Endothelial cell of umbilical vein (primary cell): ENCODE measurements around the gene CHL1. TPM values are rescaled to one million over a fixed set of nuclear protein-coding genes. Genes with fewer than 3 reads are reported as not detected.

Experiments
- BruUV-seq: library from RNA; stranded (reverse); fragments of 400-500 nt; replicated peaks from 2 replicates; lab custom pipeline; 2021; lab: Mats Ljungman, UMichigan
- CTCF ChIA-PET: fragments of 300-600, 350-600 bp; sonication (Branson Sonifier 250); formaldehyde crosslinking; loops from one replicate; lab custom pipeline; 2021; ENCODE audit warnings: antibody characterized with exemption, inconsistent platforms; lab: Charles Lee
- POLR2A ChIA-PET: fragments of 300-600, 350-600 bp; sonication (Branson Sonifier 250); formaldehyde crosslinking; loops from one replicate; lab custom pipeline; 2021; ENCODE audit warnings: antibody characterized with exemption, inconsistent platforms; lab: Charles Lee
- DNase-seq: peaks from one replicate; pipeline ENCODE4 v3.0.0-alpha.2; 2011; ENCODE audit warnings: low read depth, low spot score
- FAIRE-seq: peaks from 2 replicates; lab custom pipeline; 2011; peaks lifted over from hg19 to GRCh38; lab: Jason Lieb, UNC
- H2AFZ ChIP-seq: 2 replicates; pipeline ENCODE4 v1.6.0; 2012; ENCODE audit warnings: low read depth, low read length, control low read depth, inconsistent platforms
- H3K27ac ChIP-seq: 2 replicates; pipeline ENCODE4 v1.5.1; 2011; ENCODE audit warnings: low read depth, mild to moderate bottlenecking, control low read depth, low read length, moderate library complexity; ENCODE audit not compliant: insufficient read depth
- H3K27me3 ChIP-seq, 2 experiments: 2 replicates each; pipeline versions ENCODE4 v1.6.0 to v1.6.1; 2011; ENCODE audit warnings: low read length in 2 of 2, mixed read lengths in 1 of 2; ENCODE audit not compliant: control insufficient read depth in 2 of 2, insufficient read depth in 2 of 2
- H3K36me3 ChIP-seq, 2 experiments: 2 replicates in 1 of 2; 3 replicates in 1 of 2; pipeline ENCODE4 v1.5.1; 2011; ENCODE audit warnings: low read length in 2 of 2, mild to moderate bottlenecking in 1 of 2, moderate library complexity in 1 of 2; ENCODE audit not compliant: control insufficient read depth in 2 of 2, insufficient read depth in 2 of 2; ENCODE audit errors: extremely low read depth in 1 of 2
- H3K4me1 ChIP-seq: 3 replicates; pipeline ENCODE4 v1.5.1; 2011; ENCODE audit warnings: mild to moderate bottlenecking, low read length; ENCODE audit not compliant: control insufficient read depth, insufficient read depth; ENCODE audit errors: extremely low read depth
- H3K4me2 ChIP-seq: 2 replicates; pipeline ENCODE4 v1.6.1; 2011; ENCODE audit warnings: low read length, control low read depth, mixed read lengths; ENCODE audit not compliant: insufficient read depth
- H3K4me3 ChIP-seq, 3 experiments: fragments of 200-600 bp in 1 of 3; sonication (generic), shearing (Covaris generic) in 1 of 3; replicated peaks in 1 of 3; 2 replicates each; pipeline ENCODE4 v1.5.1; 2011 to 2016; ENCODE audit warnings: control low read depth in 3 of 3, low read length in 3 of 3, mild to moderate bottlenecking in 2 of 3, inconsistent platforms in 1 of 3, low read depth in 1 of 3, moderate library complexity in 1 of 3; ENCODE audit not compliant: insufficient read depth in 1 of 3
- H3K79me2 ChIP-seq: 2 replicates; pipeline ENCODE4 v1.6.0; 2012; ENCODE audit warnings: low read length, inconsistent platforms; ENCODE audit not compliant: control insufficient read depth, insufficient read depth
- H3K9ac ChIP-seq: replicated peaks from 2 replicates; pipeline ENCODE3; 2011; ENCODE audit warnings: low read length, control low read depth; ENCODE audit not compliant: insufficient read depth; ENCODE audit errors: extremely low read depth
- H3K9me1 ChIP-seq: replicated peaks from 3 replicates; pipeline ENCODE4 v1.6.0; 2011; ENCODE audit warnings: mild to moderate bottlenecking, low read length; ENCODE audit not compliant: control insufficient read depth, insufficient read depth; ENCODE audit errors: extremely low read depth
- H3K9me3 ChIP-seq: replicated peaks from 2 replicates; pipeline ENCODE4 v1.5.1; 2012; ENCODE audit warnings: low read length, inconsistent platforms; ENCODE audit not compliant: control insufficient read depth, insufficient read depth
- H4K20me1 ChIP-seq: replicated peaks from 2 replicates; pipeline ENCODE3; 2011; ENCODE audit warnings: mild to moderate bottlenecking, low read length; ENCODE audit not compliant: control insufficient read depth, insufficient read depth; ENCODE audit errors: extremely low read depth
- FOS ChIP-seq: IDR thresholded peaks from 2 replicates; pipeline ENCODE4 v1.6.1; 2011; ENCODE audit warnings: mild to moderate bottlenecking, low read length, moderate library complexity, borderline replicate concordance; ENCODE audit not compliant: insufficient read depth
- GATA2 ChIP-seq: IDR thresholded peaks from 2 replicates; pipeline ENCODE4 v1.7.0; 2011; ENCODE audit warnings: low read depth, mild to moderate bottlenecking, moderate library complexity, mixed read lengths, low read length; ENCODE audit not compliant: insufficient read length, insufficient read depth
- JUN ChIP-seq: IDR thresholded peaks from 2 replicates; pipeline ENCODE4 v1.6.1; 2011; ENCODE audit warnings: borderline replicate concordance, low read depth; ENCODE audit not compliant: insufficient read length, insufficient read depth
- MAX ChIP-seq: IDR thresholded peaks from 2 replicates; pipeline ENCODE4 v1.6.1; 2011; ENCODE audit not compliant: insufficient read depth, insufficient read length
- MYC ChIP-seq: IDR thresholded peaks from one replicate; pipeline ENCODE4 v1.6.1; 2011; ENCODE audit warnings: mild to moderate bottlenecking, low read depth, low read length
- POLR2A ChIP-seq: IDR thresholded peaks from 2 replicates; pipeline ENCODE4 v1.6.1; 2012; ENCODE audit warnings: low read depth, mild to moderate bottlenecking, control low read depth, low read length
- POLR2AphosphoS5 ChIP-seq: IDR thresholded peaks from 2 replicates; pipeline ENCODE4 v1.6.1; 2012; ENCODE audit warnings: low read depth, mild to moderate bottlenecking, control low read depth, low read length, moderate library complexity; ENCODE audit not compliant: insufficient read depth
- dilution Hi-C: fragments of 300-500 bp; cut with MboI; formaldehyde crosslinking; loops from one replicate; pipeline ENCODE4 v1.15.0; 2019; ENCODE audit warnings: low sequenced_read_pairs; ENCODE audit not compliant: extremely low pct_ligation_motif_present
- intact Hi-C: fragments of 100-400 bp; cut with micrococcal nuclease; formaldehyde crosslinking; loops from one replicate; pipeline ENCODE4 v1.10.0; 2022
- polyA plus RNA-seq, 4 experiments: library from polyadenylated mRNA; depleted of rRNA in 3 of 4; stranded (reverse) in 3 of 4; unstranded in 1 of 4; fragments of >200 nt; gene quantifications; 2 replicates each; pipeline versions ENCODE4 v1.2.1 to v1.2.3, GENCODE V29; 2011 to 2012; ENCODE audit warnings: missing spikeins in 1 of 4
- total RNA-seq: library from RNA; stranded (reverse); gene quantifications from 2 replicates; pipeline ENCODE4 v1.2.3, GENCODE V29; 2021
- TF ChIP-seq, protein P1 (sequence below), 2 donors: IDR thresholded peaks; 1 replicate in 1 of 2; 2 replicates in 1 of 2; pipeline ENCODE4 v1.5.1; 2011; ENCODE audit warnings: low read length in 2 of 2, mild to moderate bottlenecking in 2 of 2, moderate library complexity in 2 of 2, control low read depth in 1 of 2, inconsistent platforms in 1 of 2, low read depth in 1 of 2; ENCODE audit not compliant: insufficient read depth in 1 of 2; ENCODE audit errors: extremely low read depth in 1 of 2

Gene CHL1
- total and polyA plus RNA-seq, 2 donors (not counting 3 experiments of a cell fraction or from before 2014, with no cell fraction given): not detected

- Histone ChIP-seq H3K9ac (no peak overlapping the region), H2AFZ (no peak overlapping the region)
These were observed 7.5 kb downstream of the CHL1 start for GRCh38 chr3:204102-204501.

GRCh38 chr3:207973-208372, 11.4 kb downstream of the CHL1 start:
- intact Hi-C loops: no loop called here
- FAIRE-seq (no peak), DNase-seq (no peak)
- Histone ChIP-seq H2AFZ (no peak overlapping the region), H3K9ac (no peak overlapping the region), H3K36me3 (no peaks in the 10 kb centered on the region), H4K20me1 (no peaks in the 10 kb centered on the region), H3K4me2 (no peak overlapping the region), H3K9me1 (no peaks in the 10 kb centered on the region), H3K4me1 (no peaks in the 10 kb centered on the region), H3K79me2 (no peaks in the 10 kb centered on the region), H3K4me3 (no peak overlapping the region), H3K27me3 (no peaks in the 10 kb centered on the region), H3K27ac (no peak overlapping the region), H3K9me3 (no peaks in the 10 kb centered on the region)
- dilution Hi-C loops: no loop called here
- CTCF ChIA-PET: no interaction called here
- no TSS peak for BruUV-seq
- POLR2A ChIA-PET: no interaction called here
- no peak for TF ChIP-seq JUN
- TF ChIP-seq MYC: no peak
- no peak for TF ChIP-seq GATA2
- TF ChIP-seq FOS: no peak
- no peak for TF ChIP-seq POLR2A
- no peak for TF ChIP-seq MAX
- TF ChIP-seq, protein P1, sequence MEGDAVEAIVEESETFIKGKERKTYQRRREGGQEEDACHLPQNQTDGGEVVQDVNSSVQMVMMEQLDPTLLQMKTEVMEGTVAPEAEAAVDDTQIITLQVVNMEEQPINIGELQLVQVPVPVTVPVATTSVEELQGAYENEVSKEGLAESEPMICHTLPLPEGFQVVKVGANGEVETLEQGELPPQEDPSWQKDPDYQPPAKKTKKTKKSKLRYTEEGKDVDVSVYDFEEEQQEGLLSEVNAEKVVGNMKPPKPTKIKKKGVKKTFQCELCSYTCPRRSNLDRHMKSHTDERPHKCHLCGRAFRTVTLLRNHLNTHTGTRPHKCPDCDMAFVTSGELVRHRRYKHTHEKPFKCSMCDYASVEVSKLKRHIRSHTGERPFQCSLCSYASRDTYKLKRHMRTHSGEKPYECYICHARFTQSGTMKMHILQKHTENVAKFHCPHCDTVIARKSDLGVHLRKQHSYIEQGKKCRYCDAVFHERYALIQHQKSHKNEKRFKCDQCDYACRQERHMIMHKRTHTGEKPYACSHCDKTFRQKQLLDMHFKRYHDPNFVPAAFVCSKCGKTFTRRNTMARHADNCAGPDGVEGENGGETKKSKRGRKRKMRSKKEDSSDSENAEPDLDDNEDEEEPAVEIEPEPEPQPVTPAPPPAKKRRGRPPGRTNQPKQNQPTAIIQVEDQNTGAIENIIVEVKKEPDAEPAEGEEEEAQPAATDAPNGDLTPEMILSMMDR (IDR thresholded peaks at IDR 0.05; ENCODE audit: extremely low read depth in 1 of 2, insufficient read depth in 1 of 2, low read depth in 1 of 2, low read length in 2 of 2): no peak
- TF ChIP-seq POLR2AphosphoS5: no peak

More at GRCh38 chr3:204102-204501, 7.5 kb downstream of the CHL1 start:
- H3K36me3 ChIP-seq: no peaks in the 10 kb centered on the region
- CTCF ChIA-PET: no interaction called here
- BruUV-seq: no TSS peak
- H3K79me2 ChIP-seq: no peaks in the 10 kb centered on the region
- H3K9me1 ChIP-seq: no peaks in the 10 kb centered on the region
- H3K4me1 ChIP-seq: no peaks in the 10 kb centered on the region
- DNase-seq (no peak), FAIRE-seq (no peak)
- intact Hi-C loops: no loop called here
- no peaks in the 10 kb centered on the region for H3K27me3 ChIP-seq
- POLR2A ChIA-PET: no interaction called here
- H3K4me2 ChIP-seq: no peak overlapping the region
- TF ChIP-seq JUN: no peak
- TF ChIP-seq FOS: no peak
- H3K4me3 ChIP-seq: no peak overlapping the region
- H4K20me1 ChIP-seq: no peaks in the 10 kb centered on the region
- H3K9me3 ChIP-seq: no peaks in the 10 kb centered on the region
- no peak overlapping the region for H3K27ac ChIP-seq
- dilution Hi-C loops: no loop called here
